Heart right ventricle (tissue), 16 donors: ENCODE measurements around the gene TPM2. TPM values are rescaled to one million over a fixed set of nuclear protein-coding genes. Genes with fewer than 3 reads are reported as not detected.

Experiments
- ATAC-seq, 8 donors: fragments of 200-7000 bp; cut with Tn5 transposase; one replicate each; pipeline ENCODE4 v1.9.1; 2020; ENCODE audit warnings: mild to moderate bottlenecking in 8 of 8, moderate library complexity in 8 of 8, moderate number of reproducible peaks in 1 of 8
- DNase-seq, 2 donors: peaks; one replicate each; pipeline ENCODE4 v3.0.0-alpha.2; 2020
- H3K27ac ChIP-seq, 10 donors: fragments of 200-600 bp; sonication (generic) in 2 of 10; one replicate each; pipeline versions ENCODE4 v1.5.0 to v1.8.0; 2020 to 2022; ENCODE audit warnings: mild to moderate bottlenecking in 3 of 10
- H3K27me3 ChIP-seq, 7 donors: fragments of 200-600 bp; one replicate each; pipeline ENCODE4 v1.8.0; 2021 to 2022; ENCODE audit warnings: mild to moderate bottlenecking in 2 of 7
- H3K36me3 ChIP-seq, 9 donors: fragments of 200-600 bp; sonication (generic) in 1 of 9; one replicate each; pipeline versions ENCODE4 v1.5.0 to v1.8.0; 2020 to 2022; ENCODE audit warnings: mild to moderate bottlenecking in 2 of 9
- H3K4me1 ChIP-seq, 9 donors: fragments of 200-600 bp; sonication (generic) in 1 of 9; one replicate each; pipeline versions ENCODE4 v1.5.0 to v1.8.0; 2020 to 2022; ENCODE audit warnings: mild to moderate bottlenecking in 4 of 9
- H3K4me3 ChIP-seq, 10 donors: fragments of 200-600 bp; sonication (generic) in 2 of 10; one replicate each; pipeline versions ENCODE4 v1.5.0 to v1.8.0; 2020 to 2022; ENCODE audit warnings: mild to moderate bottlenecking in 7 of 10, moderate library complexity in 2 of 10
- H3K9me3 ChIP-seq, 11 donors: fragments of 200-600 bp in 10 of 11; sonication (generic) in 2 of 11; one replicate each; pipeline versions ENCODE4 v1.5.0 to v1.8.0; 2013 to 2022; ENCODE audit warnings: mild to moderate bottlenecking in 2 of 11, control low read depth in 1 of 11, moderate library complexity in 1 of 11
- CTCF ChIP-seq, 9 donors: fragments of 200-600 bp; sonication (generic) in 2 of 9; IDR thresholded peaks; one replicate each; pipeline versions ENCODE4 v1.5.0 to v1.8.0; 2021 to 2022; ENCODE audit warnings: antibody characterized with exemption in 9 of 9, mild to moderate bottlenecking in 5 of 9, moderate library complexity in 1 of 9
- WGBS, 2 donors: extraction: QIAGEN DNeasy Blood & Tissue Kit; methylation state at CpG; one replicate each; pipeline ENCODE4 v1.1.7; 2013; ENCODE audit warnings: inconsistent platforms in 1 of 2; 5-methylcytosine and 5-hydroxymethylcytosine counted together
- intact Hi-C, 10 donors: fragments of 100-400 bp; cut with DNase I; formaldehyde crosslinking; loops; one replicate each; pipeline versions ENCODE4 v1.11.1 to v1.14.2; 2022
- polyA plus RNA-seq, 2 donors: library from polyadenylated mRNA; stranded (reverse); fragments of 200-250 nt; gene quantifications; one replicate each; pipeline ENCODE4 v1.2.3, GENCODE V29; 2013
- total RNA-seq, 10 donors: library from RNA; stranded (reverse); fragmentation: NEBNext Ultra II Directional in 3 of 10; extraction: Animal tissue kit (Norgen Biotek cat#: 25700) in 3 of 10; gene quantifications; one replicate each; pipeline versions ENCODE4 v1.2.1 to v1.2.4, GENCODE V29; 2021 to 2023
- donor health status: Arrhythmogenic right ventricular cardiomyopathy.
- donor health status: ischemic (EF 13 %, LVEDD 7.1; RV severe dilation, severe dysfunction).
- donor health status: healthy with polysubstance abuse.
- donor health status: DM: no; HTN: yes; CAD: no.
- donor health status: DM: no; HTN: no; CAD: no.
- donor health status: ischemic (EF 25% LVEDD 6.9; RV normal size, moderate dysfunction).
- donor health status: ischemic (EF 25% LVEDD 5.7; RV mildly dilated, moderate dysfunction).
- donor health status: healthy.
- donor health status: DM: yes; HTN: yes; CAD: no.
- donor health status: Ischemic cardiomyopathy.
- donor health status: ischemic (EF 35%, LVEDD 5.7; RV mildly dilated, moderate dysfunction).
- donor health status: nonischemic (EF 11% LVEDD 7.7; RV severe dilation, severe dysfunction).
- donor health status: DM: yes; HTN: yes; CAD: no.
- donor health status: PGD.
- donor health status: ischemic (EF 29% LVEDD 5.4; RV normal size, mild dysfunction).
- donor health status: nonischemic (EF 23%, LVEDD 6.1; RV moderate dilation, normal function).

The TPM2 gene
- total and polyA plus RNA-seq, 12 donors, result 548 to 1,940 (median 784) TPM

GRCh38 chr9:35702696-35703095, 13.0 kb upstream of the TPM2 start:
- TF ChIP-seq CTCF (IDR thresholded peaks at IDR 0.05), result no peak
- intact Hi-C loops, result no loop called here
- 95 to 98% methylated on average over 7 of the region's 7 CpGs for WGBS, 2 donors
- peaks cover 19 to 100% (median 100%) of the 10 kb centered on the region in 9 donors for H3K36me3 ChIP-seq
- no peak for ATAC-seq
- H3K4me3 ChIP-seq, result no peak overlapping the region
- DNase-seq, result no peak
- no peaks in the 10 kb centered on the region for H3K27me3 ChIP-seq
- H3K9me3 ChIP-seq, result no peaks in the 10 kb centered on the region
- H3K27ac ChIP-seq, result no peak overlapping the region
- H3K4me1 ChIP-seq, result peaks cover 0 to 23% (median 5%) of the 10 kb centered on the region in 9 donors

- peaks cover 0 to 23% (median 5%) of the 10 kb centered on the region in 9 donors for H3K4me1 ChIP-seq
- ATAC-seq (peak in 5 of 8 donors; percentile 22 to 78 (median 51)), DNase-seq (no peak)
- H3K36me3 ChIP-seq, result peaks cover 10 to 100% (median 85%) of the 10 kb centered on the region in 9 donors
- no peak overlapping the region for H3K4me3 ChIP-seq
- no peaks in the 10 kb centered on the region for H3K27me3 ChIP-seq
- no peak for TF ChIP-seq CTCF (IDR thresholded peaks at IDR 0.05)
- intact Hi-C loops, result no loop called here
- H3K9me3 ChIP-seq, result no peaks in the 10 kb centered on the region
- H3K27ac ChIP-seq, result peak overlapping the region in 5 of 10 donors; percentile 6 to 34 (median 19)
Observed at GRCh38 chr9:35700942-35701341, 11.2 kb upstream of the TPM2 start.

DNA sequence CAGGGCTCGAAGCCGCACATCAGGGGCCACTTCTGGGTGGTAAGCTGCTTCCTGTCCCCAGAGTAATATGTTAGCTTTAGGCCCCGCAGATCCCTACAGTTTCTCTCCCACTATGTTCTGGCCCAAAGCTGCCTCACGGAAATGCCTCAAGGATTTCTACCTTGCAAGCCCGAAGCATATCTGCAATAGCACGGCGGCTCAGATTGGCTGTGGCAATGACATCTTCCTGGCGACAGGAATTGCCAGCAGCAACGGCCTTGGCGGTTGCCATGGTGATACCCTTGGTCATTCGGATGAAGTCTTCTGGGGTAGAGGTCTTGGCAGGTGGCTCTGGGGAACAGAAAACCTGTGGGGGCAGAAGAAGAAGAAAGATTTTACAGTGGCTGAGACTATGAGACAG, 10.3 kb upstream of the TPM2 start:
- no peak overlapping the region for H3K4me3 ChIP-seq
- intact Hi-C loops, result no loop called here
- H3K27ac ChIP-seq, result peak overlapping the region in 4 of 10 donors; percentile 3 to 34 (median 22)
- no peaks in the 10 kb centered on the region for H3K27me3 ChIP-seq
- no peak for TF ChIP-seq CTCF (IDR thresholded peaks at IDR 0.05)
- no peak for DNase-seq
- WGBS, 2 donors, result 85 to 86% methylated on average over 11 of the region's 11 CpGs
- peaks cover 0 to 21% (median 5%) of the 10 kb centered on the region in 9 donors for H3K4me1 ChIP-seq
- no peaks in the 10 kb centered on the region for H3K9me3 ChIP-seq
- H3K36me3 ChIP-seq, result peaks cover 6 to 99% (median 76%) of the 10 kb centered on the region in 9 donors
- ATAC-seq, result no peak

- intact Hi-C loops, result loop anchor here in 3 of 10 donors (5.0 kb wide), 2 partner anchors 36 to 46 kb away; partner anchors contain the start of gene SIT1 (in 1 of the 3)
- no peaks in the 10 kb centered on the region for H3K27me3 ChIP-seq
- no peak overlapping the region for H3K4me3 ChIP-seq
- H3K36me3 ChIP-seq, result peaks cover 0 to 81% (median 58%) of the 10 kb centered on the region in 9 donors
- WGBS, 2 donors, result 88 to 94% methylated on average over 5 of the region's 5 CpGs
- H3K4me1 ChIP-seq, result peaks cover 0 to 16% (median 5%) of the 10 kb centered on the region in 9 donors
- TF ChIP-seq CTCF (IDR thresholded peaks at IDR 0.05), result no peak
- DNase-seq, result no peak
- no peaks in the 10 kb centered on the region for H3K9me3 ChIP-seq
- no peak overlapping the region for H3K27ac ChIP-seq
- ATAC-seq, result no peak
Observed at GRCh38 chr9:35698231-35698630, 8.5 kb upstream of the TPM2 start.
